Thyroid gland (tissue), 4 donors: ENCODE measurements around the gene BCAM.

Experiments used
- CTCF ChIP-seq, 6 experiments: fragments of 200-600 bp in 3 of 6; fragments of 450-650 bp in 3 of 6; sonication (generic) in 3 of 6; IDR thresholded peaks; one replicate each; pipeline ENCODE4 v1.5.1; 2016 to 2019; ENCODE audit warnings: antibody characterized with exemption in 6 of 6, mild to moderate bottlenecking in 2 of 6, inconsistent platforms in 1 of 6, moderate library complexity in 1 of 6
- POLR2A ChIP-seq, 2 donors: fragments of 450-650 bp; IDR thresholded peaks; one replicate each; pipeline ENCODE4 v1.6.1; 2017; ENCODE audit warnings: antibody characterized with exemption in 2 of 2, mild to moderate bottlenecking in 2 of 2, moderate library complexity in 1 of 2

GRCh38 chr19:44824761-44825160 is 15.9 kb downstream of the BCAM start:
- TF ChIP-seq CTCF (IDR thresholded peaks at IDR 0.05) (no peak), POLR2A (IDR thresholded peaks at IDR 0.05) (no peak)
